ENCODE measurements around the gene NEK1. TPM values are rescaled to one million over a fixed set of nuclear protein-coding genes. Genes with fewer than 3 reads are reported as not detected.

The NEK1 gene
- total RNA-seq, 1 experiment from 2014 or later, result 8.7 TPM

DNA sequence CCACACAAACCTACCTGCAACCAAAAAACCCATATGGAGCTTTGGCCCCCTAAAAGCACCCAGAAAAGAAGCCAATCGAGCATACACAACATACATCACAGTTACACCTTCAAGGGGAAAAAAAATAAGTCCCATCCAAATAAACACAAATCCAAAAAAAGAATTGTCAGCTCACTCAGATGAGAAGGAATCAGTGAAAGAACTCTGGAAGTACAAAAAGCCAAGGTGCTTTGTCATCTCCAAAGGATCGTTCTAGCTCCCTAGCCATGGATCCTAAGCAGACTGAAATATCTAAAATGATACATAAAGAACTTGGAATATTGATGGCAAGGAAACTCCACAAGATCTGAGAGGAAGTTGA, 119.2 kb downstream of the NEK1 start:
- H3K27me3 Mint-ChIP-seq (ENCODE audit: insufficient read depth, unreplicated experiment), result no peaks in the 10 kb centered on the region
- H3K4me1 ChIP-seq, result no peaks in the 10 kb centered on the region
- H3K36me3 Mint-ChIP-seq (ENCODE audit: insufficient read depth, unreplicated experiment), result no peaks in the 10 kb centered on the region
- ChIA-PET CTCF (no interaction called here), POLR2A (no interaction called here)
- no peak for DNase-seq
- H3K27me3 ChIP-seq (replicated peaks; ENCODE audit: control insufficient read depth, insufficient read depth, low read length), result no peaks in the 10 kb centered on the region
- BruUV-seq (replicated peaks), result no TSS peak
- H3K4me1 Mint-ChIP-seq (ENCODE audit: low read depth, unreplicated experiment), result no peaks in the 10 kb centered on the region
- no peak overlapping the region for H3K27ac Mint-ChIP-seq (ENCODE audit: unreplicated experiment)
- no peak overlapping the region for H3K4me3 ChIP-seq (ENCODE audit: low read depth, low read length)
- peaks cover 4% of the 10 kb centered on the region; the same call in 1 of the 2 replicates for H3K9me3 ChIP-seq
- H3K4me3 Mint-ChIP-seq (ENCODE audit: unreplicated experiment), result no peak overlapping the region
- TF ChIP-seq, protein P1, sequence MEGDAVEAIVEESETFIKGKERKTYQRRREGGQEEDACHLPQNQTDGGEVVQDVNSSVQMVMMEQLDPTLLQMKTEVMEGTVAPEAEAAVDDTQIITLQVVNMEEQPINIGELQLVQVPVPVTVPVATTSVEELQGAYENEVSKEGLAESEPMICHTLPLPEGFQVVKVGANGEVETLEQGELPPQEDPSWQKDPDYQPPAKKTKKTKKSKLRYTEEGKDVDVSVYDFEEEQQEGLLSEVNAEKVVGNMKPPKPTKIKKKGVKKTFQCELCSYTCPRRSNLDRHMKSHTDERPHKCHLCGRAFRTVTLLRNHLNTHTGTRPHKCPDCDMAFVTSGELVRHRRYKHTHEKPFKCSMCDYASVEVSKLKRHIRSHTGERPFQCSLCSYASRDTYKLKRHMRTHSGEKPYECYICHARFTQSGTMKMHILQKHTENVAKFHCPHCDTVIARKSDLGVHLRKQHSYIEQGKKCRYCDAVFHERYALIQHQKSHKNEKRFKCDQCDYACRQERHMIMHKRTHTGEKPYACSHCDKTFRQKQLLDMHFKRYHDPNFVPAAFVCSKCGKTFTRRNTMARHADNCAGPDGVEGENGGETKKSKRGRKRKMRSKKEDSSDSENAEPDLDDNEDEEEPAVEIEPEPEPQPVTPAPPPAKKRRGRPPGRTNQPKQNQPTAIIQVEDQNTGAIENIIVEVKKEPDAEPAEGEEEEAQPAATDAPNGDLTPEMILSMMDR (IDR thresholded peaks at IDR 0.05; ENCODE audit: insufficient read depth in 1 of 2, low read depth in 1 of 2, low read length in 1 of 2, severe bottlenecking in 1 of 2, unreplicated experiment in 1 of 2), result no peak
- no peaks in the 10 kb centered on the region for H3K9me3 Mint-ChIP-seq (ENCODE audit: unreplicated experiment)
- intact Hi-C loops (cut with micrococcal nuclease; ENCODE audit: unreplicated experiment), result loop anchor here (1.0 to 2.0 kb wide), 2 partner anchors 74 to 570 kb away; no protein-coding TSS in a partner anchor
- H3K36me3 ChIP-seq (ENCODE audit: control insufficient read depth, insufficient read depth, low read length), result no peaks in the 10 kb centered on the region

DNA sequence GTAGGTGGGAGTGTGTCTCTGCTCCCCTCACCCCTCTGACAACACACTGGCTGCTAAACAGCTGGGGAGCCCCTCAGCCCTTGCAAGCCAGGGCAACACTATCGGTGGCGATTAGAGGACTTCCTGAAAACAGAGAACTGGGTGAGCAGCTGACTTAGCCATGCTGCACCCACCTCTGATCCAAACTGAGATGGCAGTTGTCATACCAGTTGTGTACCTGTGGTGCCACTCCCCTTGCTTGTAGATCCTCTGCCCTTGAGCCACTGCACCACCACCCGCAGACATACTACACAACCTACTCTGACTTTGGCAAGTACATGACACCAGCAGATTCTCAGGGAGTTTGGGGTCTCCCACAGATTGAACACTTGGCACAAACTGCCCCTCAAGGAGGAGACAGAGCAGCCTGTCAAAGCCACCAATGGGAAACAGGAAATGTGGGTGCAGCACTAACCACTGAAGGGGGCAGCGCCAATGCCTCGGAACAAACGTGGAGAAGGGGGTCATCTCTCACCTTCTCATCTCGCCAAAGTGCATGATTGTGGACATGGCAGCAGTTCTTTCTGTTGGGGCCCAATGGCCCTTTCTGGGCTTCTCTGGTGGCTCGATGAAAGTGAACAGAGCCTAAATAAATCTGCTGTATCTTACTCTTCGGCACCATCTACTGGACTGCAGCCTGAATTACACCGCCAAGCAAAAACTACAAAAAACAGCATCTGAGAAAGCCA, 119.8 kb downstream of the NEK1 start:
- Histone ChIP-seq H3K9me3 (peaks cover 4% of the 10 kb centered on the region; the same call in 1 of the 2 replicates), H3K4me1 (no peaks in the 10 kb centered on the region), H3K27me3 (replicated peaks; ENCODE audit: control insufficient read depth, insufficient read depth, low read length) (no peaks in the 10 kb centered on the region), H3K36me3 (ENCODE audit: control insufficient read depth, insufficient read depth, low read length) (no peaks in the 10 kb centered on the region), H3K4me3 (ENCODE audit: low read depth, low read length) (no peak overlapping the region)
- intact Hi-C loops (cut with micrococcal nuclease; ENCODE audit: unreplicated experiment), result loop anchor here (1.0 to 2.0 kb wide), 2 partner anchors 74 to 569 kb away; no protein-coding TSS in a partner anchor
- Mint-ChIP-seq H3K4me3 (ENCODE audit: unreplicated experiment) (no peak overlapping the region), H3K27ac (ENCODE audit: unreplicated experiment) (no peak overlapping the region), H3K36me3 (ENCODE audit: insufficient read depth, unreplicated experiment) (no peaks in the 10 kb centered on the region), H3K27me3 (ENCODE audit: insufficient read depth, unreplicated experiment) (no peaks in the 10 kb centered on the region), H3K4me1 (ENCODE audit: low read depth, unreplicated experiment) (no peaks in the 10 kb centered on the region), H3K9me3 (ENCODE audit: unreplicated experiment) (no peaks in the 10 kb centered on the region)
- ChIA-PET CTCF (interaction anchor here (0.5 kb wide), 1 partner anchor 119 kb away, joined by 11 read pairs; no protein-coding TSS in a partner anchor), POLR2A (no interaction called here)
- BruUV-seq (replicated peaks), result no TSS peak
- TF ChIP-seq, protein P1 (IDR thresholded peaks at IDR 0.05; ENCODE audit: insufficient read depth in 1 of 2, low read depth in 1 of 2, low read length in 1 of 2, severe bottlenecking in 1 of 2, unreplicated experiment in 1 of 2), result peak; percentile 74 to 81
- peak in 1 of 2 experiments; percentile 57 for DNase-seq

DNA sequence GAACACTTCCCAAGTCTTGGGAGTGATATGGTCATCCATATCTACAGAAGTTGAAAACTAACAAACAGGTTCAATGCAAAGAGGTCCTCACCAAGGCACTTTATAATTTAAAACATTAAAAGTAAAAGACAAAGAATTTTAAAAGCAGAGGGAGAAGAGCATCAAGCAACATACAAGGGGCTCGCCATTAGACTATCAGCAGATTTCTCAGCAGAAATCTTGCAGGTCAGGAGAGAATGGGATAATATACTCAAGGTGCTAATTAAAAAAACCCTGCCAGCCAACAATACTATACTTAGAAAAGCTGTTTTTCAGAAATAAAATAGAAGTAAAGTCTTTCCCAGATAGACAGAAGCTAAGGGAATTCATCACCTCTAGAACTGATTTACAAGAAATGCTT, 121.2 kb downstream of the NEK1 start:
- CTCF ChIA-PET, result no interaction called here

More for the DNA sequence above, 121.2 kb downstream of the NEK1 start:
- TF ChIP-seq, protein P1 (IDR thresholded peaks at IDR 0.05; ENCODE audit: insufficient read depth in 1 of 2, low read depth in 1 of 2, low read length in 1 of 2, severe bottlenecking in 1 of 2, unreplicated experiment in 1 of 2), result no peak
- no peak overlapping the region for H3K4me3 Mint-ChIP-seq (ENCODE audit: unreplicated experiment)
- Histone ChIP-seq H3K4me1 (no peaks in the 10 kb centered on the region), H3K36me3 (ENCODE audit: control insufficient read depth, insufficient read depth, low read length) (no peaks in the 10 kb centered on the region), H3K4me3 (ENCODE audit: low read depth, low read length) (no peak overlapping the region), H3K9me3 (peaks cover 4% of the 10 kb centered on the region; the same call in 1 of the 2 replicates), H3K27me3 (replicated peaks; ENCODE audit: control insufficient read depth, insufficient read depth, low read length) (no peaks in the 10 kb centered on the region)
- no peaks in the 10 kb centered on the region for H3K4me1 Mint-ChIP-seq (ENCODE audit: low read depth, unreplicated experiment)
- no TSS peak for BruUV-seq (replicated peaks)
- no peaks in the 10 kb centered on the region for H3K36me3 Mint-ChIP-seq (ENCODE audit: insufficient read depth, unreplicated experiment)
- POLR2A ChIA-PET, result no interaction called here
- no peak overlapping the region for H3K27ac Mint-ChIP-seq (ENCODE audit: unreplicated experiment)
- intact Hi-C loops (cut with micrococcal nuclease; ENCODE audit: unreplicated experiment), result no loop called here
- H3K9me3 Mint-ChIP-seq (ENCODE audit: unreplicated experiment), result no peaks in the 10 kb centered on the region
- H3K27me3 Mint-ChIP-seq (ENCODE audit: insufficient read depth, unreplicated experiment), result no peaks in the 10 kb centered on the region
- no peak for DNase-seq
